Stimulated activated CD4-positive, alpha-beta T cell treated with anti-CD3 and anti-CD28 coated beads, Interleukin-15, amount 100 ng/mL, for 1 hour (primary cell): Measurements from ENCODE around the gene CRYBG1.
"Not testable (repeated sequence)": the region's sequence is repeated elsewhere in the genome, so short reads cannot be mapped to it uniquely, and the experiment has no call there.

ENCODE experiments used
- DNase-seq, 2 donors: peaks; one replicate each; pipeline ENCODE4 v3.0.0-alpha.2; 2020; ENCODE audit warnings: low read depth in 1 of 2, low spot score in 1 of 2

Gene CRYBG1

DNA sequence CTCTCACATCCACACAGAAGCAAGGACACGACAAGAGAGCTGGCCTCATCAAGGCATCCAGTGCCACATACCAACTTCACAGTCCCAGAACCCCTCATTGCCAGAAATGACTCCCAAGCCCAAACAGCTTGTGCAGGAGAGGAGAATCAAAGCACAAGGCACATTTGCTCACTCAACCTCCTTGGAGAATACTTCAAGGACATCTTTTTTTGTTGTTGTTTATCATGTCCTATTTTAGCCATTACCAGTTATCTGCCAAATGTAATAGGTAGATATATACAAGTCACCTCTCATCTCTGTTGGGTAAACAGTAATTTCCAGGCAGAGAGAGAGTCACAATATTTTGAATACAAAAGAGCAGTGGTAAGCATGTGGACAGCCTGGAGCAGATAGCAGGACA lies 221.0 kb downstream of the CRYBG1 start:
- DNase-seq = no peak

DNA sequence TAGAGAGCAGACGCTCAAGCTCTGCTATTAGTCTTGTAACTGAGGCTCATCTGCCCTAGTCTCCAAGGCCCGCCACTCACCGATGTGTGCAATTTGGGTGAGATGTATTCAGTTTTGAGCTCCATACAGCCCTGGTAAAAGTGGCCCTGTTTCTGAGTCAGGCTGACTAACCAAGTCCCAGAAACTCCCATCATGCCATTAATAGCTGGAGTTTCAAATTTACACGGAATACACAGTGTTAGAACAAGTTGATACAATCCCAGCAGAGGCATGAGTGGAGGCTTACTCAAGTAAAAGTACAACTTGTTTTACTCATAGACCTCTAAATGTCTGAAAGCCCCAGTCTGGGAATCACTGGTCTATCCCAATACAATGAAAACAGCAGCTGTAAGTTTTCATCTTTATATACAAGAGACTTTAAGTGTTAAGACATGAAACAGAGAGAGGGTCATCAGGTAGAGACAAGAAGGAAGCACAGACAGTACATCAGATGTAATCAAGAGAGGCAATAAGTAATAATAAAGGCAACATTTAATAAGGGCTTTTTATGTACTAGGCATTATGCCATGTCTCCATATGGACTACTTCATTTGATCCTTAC lies 226.4 kb downstream of the CRYBG1 start:
- DNase-seq = no peak

DNA sequence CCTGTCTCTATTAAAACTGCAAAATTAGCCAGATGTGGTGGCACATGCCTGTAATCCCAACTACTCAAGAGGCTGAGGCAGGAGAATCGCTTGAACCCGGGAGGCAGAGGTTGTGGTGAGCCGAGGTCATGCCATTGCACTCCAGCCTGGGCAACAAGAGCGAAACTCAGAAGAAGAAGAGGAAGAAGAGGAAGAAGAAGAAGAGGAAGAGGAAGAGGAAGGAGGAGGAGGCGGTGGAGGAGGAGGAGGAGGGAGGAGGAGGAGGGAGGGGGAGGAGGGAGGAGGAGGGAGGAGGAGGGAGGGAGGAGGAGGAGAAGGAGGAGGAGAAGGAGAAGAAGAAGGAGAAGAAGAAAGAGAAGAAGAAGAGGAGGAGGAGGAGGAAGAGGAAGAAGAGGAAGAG lies 228.4 kb downstream of the CRYBG1 start:
- DNase-seq = not testable (repeated sequence)

DNA sequence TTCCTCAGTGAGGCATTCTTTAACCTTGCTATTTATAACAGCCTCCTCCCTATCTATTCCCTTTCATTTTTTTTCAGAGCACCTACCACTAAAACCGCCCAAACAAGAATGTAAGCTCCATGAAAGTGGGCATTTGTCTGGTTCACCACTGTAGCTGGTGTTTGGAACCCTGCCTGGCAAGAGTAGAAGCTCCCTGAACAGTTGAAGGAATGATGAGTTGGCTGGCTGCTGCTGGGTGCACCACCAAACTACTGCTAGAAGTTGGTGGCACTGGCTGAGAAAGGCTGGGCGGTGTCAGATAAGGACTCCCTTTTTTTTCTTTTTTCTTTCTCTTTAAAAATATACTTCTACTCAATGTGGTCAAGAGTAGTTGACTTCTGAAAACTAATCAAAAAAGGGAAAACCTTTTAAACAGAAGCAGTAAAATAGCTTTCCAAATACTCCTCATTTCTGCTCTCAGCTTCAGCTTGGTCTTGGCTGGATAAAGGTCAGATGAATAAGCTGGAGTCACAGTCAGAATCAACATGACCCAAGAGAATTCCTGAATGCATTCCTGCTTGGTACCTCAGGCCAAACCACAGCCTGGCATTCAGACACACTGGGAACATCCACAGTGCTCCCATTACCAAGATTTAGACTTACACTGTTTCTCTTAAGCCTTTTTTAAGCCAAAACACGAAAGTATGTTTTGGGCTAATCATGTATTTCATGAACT lies 230.8 kb downstream of the CRYBG1 start:
- DNase-seq = no peak

DNA sequence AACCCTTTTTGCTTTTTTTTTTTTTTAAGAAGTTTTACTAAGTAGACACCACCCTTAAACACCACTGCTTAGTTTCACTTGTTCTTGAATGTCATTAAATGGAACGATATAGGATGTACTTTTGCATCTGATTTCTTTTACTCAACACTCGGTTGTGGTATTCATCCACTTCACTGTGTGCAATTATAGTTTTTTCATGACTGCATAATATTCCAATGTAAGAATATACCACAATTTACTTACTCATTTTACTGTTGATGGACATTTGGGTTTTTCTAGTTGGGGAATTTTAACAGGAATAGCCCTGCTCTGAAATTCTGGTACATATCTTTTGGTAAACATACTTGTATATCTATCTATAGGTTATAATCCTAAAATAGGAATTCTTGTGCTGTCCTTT lies 238.9 kb downstream of the CRYBG1 start:
- no peak for DNase-seq

DNA sequence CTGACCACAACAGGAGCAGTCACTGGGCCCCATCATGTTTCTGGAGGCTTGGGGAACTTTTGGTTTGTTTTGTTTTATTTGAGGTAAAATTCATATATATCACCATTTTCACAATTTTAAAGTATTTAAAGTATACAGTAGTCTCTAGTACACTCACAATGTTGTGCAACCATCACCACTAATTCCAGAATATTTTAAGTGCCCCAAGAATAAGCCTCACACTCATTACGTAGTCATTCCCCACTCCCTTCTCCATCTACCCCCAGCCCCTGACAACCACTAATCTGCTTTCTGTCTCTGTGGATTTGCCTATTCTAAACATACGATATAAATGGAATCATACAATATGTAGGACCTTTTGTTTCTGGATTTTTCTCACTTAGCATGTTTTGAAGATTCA lies 239.8 kb downstream of the CRYBG1 start:
- no peak for DNase-seq

DNA sequence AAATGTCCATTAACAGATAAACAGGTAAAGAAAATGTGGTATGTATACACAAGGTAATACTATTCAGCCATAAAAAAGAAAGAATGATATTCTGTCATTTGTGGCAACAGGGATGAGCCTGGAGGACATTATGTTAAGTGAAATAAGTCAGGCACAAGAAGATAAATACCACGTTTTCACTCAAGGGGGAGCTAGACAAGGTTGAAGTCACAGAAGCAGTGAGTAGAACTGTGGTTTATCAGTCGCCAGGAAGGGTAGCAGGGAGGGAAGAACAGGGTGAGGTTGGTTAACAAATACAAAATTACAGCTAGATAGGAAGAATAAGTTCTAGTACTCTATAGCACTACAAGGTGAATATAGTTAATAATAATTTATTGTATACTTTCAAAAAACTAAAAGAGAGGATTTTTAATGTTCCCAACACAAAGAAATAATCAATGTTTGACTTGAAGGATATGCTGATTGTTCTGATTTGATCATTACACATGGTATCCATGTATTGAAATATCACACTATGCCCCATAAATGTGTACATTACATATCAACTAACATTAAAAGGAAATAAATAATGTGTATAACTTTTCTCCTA lies 247.7 kb downstream of the CRYBG1 start:
- DNase-seq = no peak

DNA sequence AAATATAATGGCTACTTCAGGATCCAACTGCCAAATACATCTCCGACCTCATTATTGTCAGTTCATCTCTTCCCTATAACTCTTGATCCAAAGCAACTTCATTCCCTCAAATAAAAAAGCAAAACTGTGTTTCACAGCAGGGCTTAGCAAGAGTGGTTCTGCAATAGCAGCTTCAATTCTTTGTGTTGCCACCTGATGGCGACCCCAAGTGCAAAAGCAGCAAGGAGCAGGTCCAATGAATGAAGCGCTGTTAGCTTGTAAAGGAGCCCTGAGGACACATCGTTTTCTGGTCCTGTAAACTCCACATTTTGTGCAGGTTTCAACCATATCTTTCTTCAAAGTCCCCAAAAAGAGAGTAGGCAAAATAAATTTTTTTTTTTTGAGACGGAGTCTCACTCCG lies 249.2 kb downstream of the CRYBG1 start:
- no peak for DNase-seq

DNA sequence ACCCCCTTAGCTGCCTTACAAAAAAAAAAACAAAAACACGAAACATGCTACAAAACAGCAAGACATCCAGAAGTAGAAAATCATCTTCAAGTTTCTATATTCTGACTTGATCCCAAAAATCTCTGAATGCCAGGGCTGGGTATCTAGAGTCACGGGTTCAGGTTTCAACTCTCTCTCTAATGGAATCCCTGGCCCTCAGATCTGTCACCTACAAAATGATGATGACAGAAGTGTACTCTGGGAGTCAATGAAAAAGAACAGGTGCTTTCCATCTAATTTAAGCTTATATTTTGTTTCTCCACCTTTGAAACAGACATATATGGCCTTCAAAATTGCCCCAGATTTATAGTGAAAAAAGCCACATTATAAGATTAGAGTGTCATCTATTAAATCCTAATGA lies 250.5 kb downstream of the CRYBG1 start:
- no peak for DNase-seq

DNA sequence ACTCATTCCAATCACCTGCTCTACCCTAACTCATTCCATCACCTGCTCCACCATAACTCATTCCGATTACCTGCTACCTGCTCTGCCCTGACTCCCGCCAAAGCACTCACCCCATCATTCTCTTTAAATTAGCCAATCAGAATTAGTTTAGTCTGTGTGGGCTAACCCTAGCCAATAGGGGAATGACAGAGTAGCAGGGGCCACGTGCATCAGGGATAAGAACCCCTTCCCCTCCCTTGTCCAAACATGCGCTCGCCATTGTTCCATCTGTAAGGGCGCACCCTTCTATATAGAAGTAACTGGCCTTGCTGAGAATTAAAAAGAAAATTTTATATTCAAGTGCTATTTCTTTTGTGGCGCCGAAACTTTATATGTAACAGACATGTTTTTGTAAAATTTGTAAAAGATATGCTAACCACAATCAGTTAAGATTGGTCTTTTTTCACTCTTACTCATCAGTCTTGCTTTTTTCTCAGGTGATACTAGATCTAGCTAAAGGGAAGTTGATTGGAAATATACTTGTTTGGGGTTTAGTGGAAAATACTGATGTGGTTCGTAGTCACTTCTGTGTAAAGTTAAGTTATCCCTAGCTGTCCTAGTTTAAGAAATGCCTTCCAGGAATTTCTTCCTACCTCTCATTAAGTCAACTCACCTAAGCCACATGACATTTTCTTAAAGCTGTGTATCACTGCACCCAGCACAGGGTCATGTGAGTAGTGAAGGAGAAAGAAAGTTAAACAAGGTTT lies 252.3 kb downstream of the CRYBG1 start:
- no peak for DNase-seq

DNA sequence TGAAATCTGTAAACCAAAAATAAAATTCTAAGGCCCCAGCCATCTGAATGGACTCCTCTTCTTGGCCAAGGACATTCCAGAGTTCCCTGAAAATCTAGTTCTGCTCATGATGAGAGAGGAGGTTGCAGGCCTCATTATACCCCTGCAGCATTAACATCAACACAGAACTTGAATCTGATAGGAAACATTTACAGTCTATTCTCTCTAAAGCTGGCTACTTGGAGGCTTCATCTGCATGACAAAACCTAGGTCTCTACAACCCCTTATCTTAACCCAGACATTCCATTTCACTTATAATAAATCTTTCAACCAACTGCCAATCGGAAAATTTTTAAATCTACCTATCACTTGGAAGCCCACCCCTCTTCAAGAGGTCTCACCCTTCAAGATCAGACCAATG lies 253.1 kb downstream of the CRYBG1 start:
- no peak for DNase-seq

DNA sequence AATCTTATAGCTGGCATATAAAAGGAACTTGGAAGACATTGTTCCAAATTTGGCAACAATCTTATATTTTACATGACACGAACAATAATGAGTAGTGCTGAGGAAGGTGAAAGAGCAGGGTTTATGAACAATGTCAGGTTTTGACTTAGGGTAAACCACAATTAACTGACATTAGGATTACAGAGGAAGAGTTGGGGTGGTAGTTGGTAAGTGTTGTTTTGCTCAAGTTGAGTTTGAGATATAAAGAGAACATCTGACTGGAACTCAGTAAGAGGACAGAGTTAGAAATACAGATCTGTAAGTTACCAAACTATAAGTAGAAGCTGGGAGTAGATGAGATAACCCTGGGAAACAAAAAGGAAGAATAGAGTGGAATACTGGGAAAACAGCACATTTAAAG lies 253.6 kb downstream of the CRYBG1 start:
- DNase-seq = no peak

DNA sequence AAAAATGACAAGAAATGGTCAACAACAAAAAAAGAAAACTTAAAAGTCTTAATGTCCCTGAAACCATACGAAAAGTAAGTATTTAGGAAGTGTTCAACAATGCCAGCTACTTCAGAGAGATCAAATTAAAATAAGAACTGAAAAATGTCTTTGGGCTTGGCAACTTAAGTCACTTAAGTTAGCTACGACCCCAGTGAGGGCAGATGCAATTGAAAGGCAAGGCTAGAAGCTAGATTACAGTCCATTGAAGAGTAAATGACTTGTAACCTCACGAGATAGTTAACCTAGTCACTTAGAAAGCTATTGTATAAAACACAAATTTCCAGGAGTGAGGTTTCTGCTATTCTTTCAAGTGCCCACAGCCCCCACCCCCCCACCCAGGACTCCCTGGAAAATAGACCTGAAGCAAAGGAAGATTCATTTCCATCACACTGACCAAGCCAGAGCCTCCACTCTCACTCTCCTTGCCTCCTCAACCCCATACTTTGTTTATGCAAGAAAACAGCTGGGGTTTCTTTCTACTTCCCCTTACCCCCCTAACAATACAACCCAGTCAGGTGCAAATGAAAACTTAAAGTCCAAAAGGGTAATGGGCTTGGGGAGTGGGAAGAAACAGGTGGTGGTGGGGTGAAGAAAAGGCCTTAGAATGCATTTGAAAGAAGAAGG lies 254.2 kb downstream of the CRYBG1 start:
- DNase-seq = no peak

DNA sequence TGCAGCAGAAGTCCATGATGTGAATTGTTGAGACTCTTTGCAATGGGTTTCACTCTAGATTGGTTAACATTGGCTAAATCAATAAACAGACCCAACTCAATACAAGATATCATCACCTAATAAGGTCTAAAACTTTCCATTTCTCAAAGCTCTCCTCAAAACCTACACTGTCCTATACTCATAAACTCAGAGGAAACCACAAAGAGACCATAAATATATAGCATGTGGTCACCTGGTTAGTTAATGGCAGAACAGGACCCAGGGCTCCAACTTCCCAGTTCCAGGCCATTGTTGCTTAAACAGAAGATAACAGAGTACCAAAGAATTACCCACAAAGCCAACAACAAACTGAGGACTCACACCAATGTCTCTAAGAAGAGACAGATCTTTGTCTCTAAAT lies 256.8 kb downstream of the CRYBG1 start:
- no peak for DNase-seq

DNA sequence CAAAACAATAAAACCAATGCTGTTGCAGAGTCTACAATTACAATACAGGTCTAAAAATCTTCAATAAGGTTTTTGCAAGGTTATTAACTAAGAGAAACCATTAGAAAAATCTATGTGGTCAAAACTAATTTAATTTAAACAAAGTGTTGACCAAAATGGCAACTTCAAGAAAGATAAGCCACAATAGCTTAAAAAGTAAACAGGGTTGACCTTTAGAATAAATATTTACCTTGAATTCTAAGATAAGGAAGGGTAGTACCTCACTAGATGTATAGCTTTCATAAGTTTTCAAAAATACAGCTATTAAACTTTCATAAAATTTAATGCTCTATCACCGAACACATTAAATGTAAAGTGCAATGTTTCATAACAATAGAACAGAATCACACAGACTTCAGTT lies 257.3 kb downstream of the CRYBG1 start:
- no peak for DNase-seq

DNA sequence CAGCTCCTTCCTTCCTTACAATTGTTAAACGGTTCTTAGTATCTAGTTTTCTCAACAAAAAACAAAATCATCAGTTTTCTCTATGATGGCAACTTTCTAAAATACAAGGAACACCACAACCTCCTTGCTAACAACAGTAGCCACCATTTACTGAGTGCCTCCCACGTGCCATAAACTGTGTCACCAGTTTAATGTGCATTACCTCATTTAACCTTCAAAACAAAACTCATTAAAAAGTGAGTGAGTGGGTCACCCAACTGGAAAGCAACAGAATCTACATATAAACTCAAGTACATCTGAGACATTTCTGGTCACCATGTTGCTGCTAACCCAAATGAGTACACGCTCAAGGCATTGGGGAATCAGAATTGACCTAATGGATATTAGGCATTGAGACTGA lies 257.8 kb downstream of the CRYBG1 start:
- no peak for DNase-seq

DNA sequence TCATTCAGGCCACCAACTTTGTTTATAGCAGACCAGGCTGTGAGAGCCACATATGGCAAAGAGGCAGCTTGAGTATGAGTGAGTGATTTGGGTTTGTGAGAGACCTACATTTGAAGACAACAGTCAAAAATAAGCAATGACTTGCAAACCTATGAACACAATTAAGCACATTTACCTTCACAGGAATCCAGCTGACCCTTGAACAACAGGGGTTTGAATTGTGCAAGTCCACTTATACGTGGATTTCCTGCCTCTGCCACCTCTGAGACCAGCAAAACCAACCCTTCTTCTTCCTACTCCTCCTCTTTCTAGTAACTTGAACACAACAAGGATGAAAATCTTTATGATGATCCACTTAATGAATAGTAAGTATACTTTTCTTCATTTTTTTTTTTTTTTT lies 258.7 kb downstream of the CRYBG1 start:
- no peak for DNase-seq

DNA sequence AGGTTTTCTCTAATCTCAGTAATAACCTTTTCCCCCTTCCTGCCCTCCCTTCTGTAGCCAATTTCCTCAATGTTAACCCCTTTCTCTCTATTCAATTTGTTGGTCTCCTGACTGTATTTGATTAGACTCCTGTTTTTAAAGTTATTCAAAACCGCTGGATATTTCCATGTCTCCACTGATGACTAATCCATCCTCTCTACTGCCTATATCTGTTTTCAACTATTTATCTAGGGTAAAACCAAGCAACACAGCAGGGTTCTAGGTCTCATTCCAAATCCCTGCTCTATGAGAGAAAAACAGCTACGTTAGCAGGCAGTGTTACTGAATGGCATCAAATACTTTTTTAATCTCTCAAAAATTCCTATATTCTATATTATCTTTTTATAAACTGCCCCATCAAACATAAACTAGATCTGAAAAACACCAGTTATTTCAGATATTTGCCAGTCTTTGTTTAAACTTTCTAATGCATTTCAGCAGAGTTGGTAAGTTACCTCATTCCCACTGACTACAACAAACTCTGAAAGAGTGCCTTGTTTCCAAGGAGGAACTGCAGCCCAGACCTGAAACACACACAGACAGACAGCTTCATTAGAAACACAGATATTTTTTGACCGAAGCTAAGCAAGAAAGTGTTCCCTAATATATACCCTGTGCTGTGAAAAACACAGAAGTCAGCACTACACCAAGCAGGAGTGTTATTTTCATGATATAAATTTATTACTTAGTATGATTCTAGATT lies 260.6 kb downstream of the CRYBG1 start:
- DNase-seq = no peak
